NB4 (cell line): ENCODE data around the gene SH3D19.

Experiments used
- DNase-seq: peaks from one replicate; pipeline ENCODE4 v3.0.0; 2010; ENCODE audit warnings: low read depth
- H3K4me3 ChIP-seq: one replicate; pipeline ENCODE4 v1.5.1; 2011; ENCODE audit warnings: mild to moderate bottlenecking, low read depth, low read length, moderate library complexity
- CTCF ChIP-seq: IDR thresholded peaks from one replicate; pipeline ENCODE4 v1.5.1; 2012; ENCODE audit warnings: low read depth, low read length
- MAX ChIP-seq: IDR thresholded peaks from 2 replicates; pipeline ENCODE4 v1.6.1; 2011; ENCODE audit warnings: low read depth, low read length
- MYC ChIP-seq: IDR thresholded peaks from 2 replicates; pipeline ENCODE4 v1.6.1; 2011; ENCODE audit warnings: low read depth, low read length
- POLR2A ChIP-seq: IDR thresholded peaks from 2 replicates; pipeline ENCODE4 v1.6.1; 2011; ENCODE audit warnings: mild to moderate bottlenecking; ENCODE audit not compliant: insufficient read length; ENCODE audit errors: extremely low read depth

Gene SH3D19

GRCh38 chr4:151340751-151341385 lies 15.5 kb upstream of the SH3D19 start:
- DNase-seq: no peak
- H3K4me3 ChIP-seq: no peak overlapping the region
- no peak for TF ChIP-seq MYC
- no peak for TF ChIP-seq CTCF
- TF ChIP-seq MAX: no peak
- TF ChIP-seq POLR2A: no peak

- no peak for DNase-seq
- no peak for TF ChIP-seq MAX
- TF ChIP-seq POLR2A: no peak
- no peak overlapping the region for H3K4me3 ChIP-seq
These were observed 14.1 kb upstream of the SH3D19 start for GRCh38 chr4:151339467-151339866.

- no peak for DNase-seq
- H3K4me3 ChIP-seq: no peak overlapping the region
- TF ChIP-seq CTCF (no peak), MYC (no peak), MAX (no peak), POLR2A (no peak)
These were observed 6.1 kb upstream of the SH3D19 start for GRCh38 chr4:151331276-151332042.

GRCh38 chr4:151329217-151330007 lies 4.0 kb upstream of the SH3D19 start:
- TF ChIP-seq MYC (no peak), POLR2A (no peak), MAX (no peak), CTCF (no peak)
- no peak overlapping the region for H3K4me3 ChIP-seq
- DNase-seq: no peak

- TF ChIP-seq POLR2A (no peak), MAX (no peak), CTCF (no peak), MYC (no peak)
- H3K4me3 ChIP-seq: no peak overlapping the region
- DNase-seq: no peak
These were observed 493 bp upstream of the SH3D19 start for GRCh38 chr4:151325949-151326246.

- H3K4me3 ChIP-seq: no peak overlapping the region
- TF ChIP-seq MAX: no peak
- no peak for TF ChIP-seq MYC
- TF ChIP-seq CTCF: no peak
- TF ChIP-seq POLR2A: no peak
- DNase-seq: no peak
These were observed 674 bp downstream of the SH3D19 start for GRCh38 chr4:151324752-151325110.
